ENCODE results near the gene RB1.

DNA sequence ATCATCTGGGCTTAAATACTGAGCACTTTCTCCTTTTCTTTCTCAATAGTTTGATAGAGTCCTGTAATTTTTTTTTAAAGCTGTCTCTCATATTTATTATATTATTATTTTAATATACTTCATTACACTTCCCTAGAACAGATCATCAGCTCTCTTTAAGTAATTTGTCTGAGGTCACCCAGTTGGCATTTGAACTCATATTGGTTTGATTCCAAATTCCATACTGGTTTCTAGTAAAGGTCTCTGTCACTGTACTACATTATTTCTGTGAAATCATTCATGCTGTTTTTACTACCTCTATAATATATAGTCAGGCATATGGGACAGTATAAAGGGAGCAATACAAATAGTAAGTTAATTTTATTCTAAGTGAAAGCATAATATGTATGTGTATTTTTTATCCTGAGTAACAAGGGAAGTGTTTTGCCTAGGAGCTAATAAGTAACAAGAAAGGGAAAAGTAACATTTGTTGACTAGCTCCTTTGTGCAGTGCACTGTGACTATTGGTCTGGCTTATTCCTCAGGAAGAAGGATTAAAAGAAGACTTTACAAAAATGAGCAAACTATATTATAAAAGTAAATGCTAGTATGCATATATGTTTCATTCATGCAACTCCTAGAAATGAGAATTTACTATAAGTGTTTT, 95.0 kb downstream of the RB1 start:
- TF ChIP-seq POLR2A (IDR thresholded peaks at IDR 0.05) (no peak), CTCF (IDR thresholded peaks at IDR 0.05) (no peak)

Measured in Peyer's patch (tissue), 4 donors.